OCI-M1 (cell line): ENCODE measurements around the gene NCAPH2.

ENCODE experiments used
- DNase-seq: peaks from one replicate; lab custom pipeline; 2025; lab: John Stamatoyannopoulos, UW

NCAPH2 gene

DNA sequence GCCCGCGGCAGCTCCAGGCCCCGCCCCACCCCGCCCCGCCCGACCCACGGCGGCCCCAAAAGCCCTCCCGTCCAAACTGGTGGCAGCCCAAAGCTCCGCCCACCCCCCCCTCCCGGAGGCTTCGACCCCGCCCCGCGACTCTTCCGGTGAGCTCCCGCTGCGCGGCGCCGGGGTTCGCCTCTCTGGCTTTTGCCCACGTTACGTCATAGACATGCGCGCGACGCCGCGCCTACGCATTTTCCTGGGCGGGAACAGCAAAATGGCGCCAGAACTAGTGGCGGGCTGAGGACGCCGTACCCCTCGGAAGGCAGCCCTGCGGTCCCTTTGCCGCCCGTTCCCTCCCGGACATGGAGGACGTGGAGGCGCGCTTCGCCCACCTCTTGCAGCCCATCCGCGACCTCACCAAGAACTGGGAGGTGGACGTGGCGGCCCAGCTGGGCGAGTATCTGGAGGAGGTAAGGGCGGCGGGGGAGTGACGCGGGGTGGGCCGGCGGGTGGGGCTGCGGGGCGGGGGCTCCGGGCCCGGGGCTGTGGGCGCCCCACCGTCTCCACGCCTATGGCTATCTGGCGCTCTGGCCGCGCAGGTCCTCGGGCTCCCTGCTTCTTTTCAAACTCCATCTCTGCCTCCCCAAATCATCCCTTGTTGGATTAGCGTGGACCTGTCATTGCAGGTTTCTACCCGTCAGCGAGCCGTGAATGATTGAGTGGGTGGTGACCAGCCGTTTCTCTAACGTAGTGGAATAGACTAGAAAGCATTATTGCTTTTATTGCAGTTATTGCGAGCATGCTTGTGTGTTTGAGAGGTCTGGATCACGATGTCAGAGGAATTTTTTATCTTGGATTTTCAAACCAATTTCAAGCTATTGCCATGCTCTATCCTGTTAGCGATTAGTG, at the start of gene NCAPH2:
Gene NCAPH2, plus strand, starts transcription at position 234 of the 894 bp plus-strand sequence. Its CDS starts 114 bp downstream, at position 348.
- peak; percentile 97 for DNase-seq

DNA sequence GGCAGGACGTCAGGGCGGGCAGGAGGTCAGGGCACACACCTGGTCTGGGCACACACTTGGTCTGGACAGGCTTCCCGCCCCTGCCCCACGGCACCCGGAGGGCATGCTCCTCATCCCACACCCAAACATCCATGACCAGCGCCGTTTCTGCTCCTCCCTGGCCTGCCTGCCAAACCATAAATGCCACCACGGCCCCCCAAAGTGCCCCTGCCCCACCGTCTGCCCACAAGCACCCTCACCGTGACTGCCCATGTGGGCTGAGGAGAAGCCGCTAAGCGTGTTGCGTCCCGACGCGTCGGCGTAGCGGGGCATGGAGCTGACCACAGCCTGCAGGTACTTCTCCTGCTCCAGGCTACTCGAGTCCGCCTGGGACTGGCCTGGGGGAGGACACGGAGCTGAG, 49.0 kb upstream of the NCAPH2 start:
- no peak for DNase-seq

DNA sequence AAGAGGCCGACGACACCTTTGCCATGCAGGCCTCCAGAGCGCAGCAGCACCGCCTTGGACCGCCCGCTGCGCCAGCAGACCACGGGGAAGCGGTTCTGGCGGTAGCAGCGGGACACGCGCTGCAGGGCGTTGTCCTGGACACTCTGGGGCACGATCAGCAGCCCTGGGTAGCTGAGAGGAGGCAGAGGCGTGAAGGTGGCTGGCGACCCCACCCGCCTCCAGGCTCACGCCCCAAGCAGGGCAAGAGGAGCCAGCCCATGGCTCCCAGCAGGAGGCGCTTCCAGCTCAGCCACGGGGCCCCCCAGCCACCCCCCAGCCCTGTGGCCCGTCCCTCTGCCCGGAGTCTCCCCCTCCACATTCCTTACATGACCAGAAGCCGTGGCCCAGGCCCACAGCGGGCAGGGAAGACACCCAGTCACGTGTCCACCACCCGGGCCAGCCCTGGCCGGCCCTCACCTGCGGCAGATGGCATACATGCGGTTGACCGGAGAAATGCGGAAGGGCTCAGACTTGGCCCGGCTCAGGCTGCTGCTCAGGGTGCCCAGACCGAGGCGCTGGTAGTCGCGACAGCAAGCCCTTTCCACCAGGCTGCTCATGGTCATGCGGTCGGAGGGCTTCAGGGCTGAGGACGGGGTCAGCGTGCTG, 48.4 kb upstream of the NCAPH2 start:
- no peak for DNase-seq

DNA sequence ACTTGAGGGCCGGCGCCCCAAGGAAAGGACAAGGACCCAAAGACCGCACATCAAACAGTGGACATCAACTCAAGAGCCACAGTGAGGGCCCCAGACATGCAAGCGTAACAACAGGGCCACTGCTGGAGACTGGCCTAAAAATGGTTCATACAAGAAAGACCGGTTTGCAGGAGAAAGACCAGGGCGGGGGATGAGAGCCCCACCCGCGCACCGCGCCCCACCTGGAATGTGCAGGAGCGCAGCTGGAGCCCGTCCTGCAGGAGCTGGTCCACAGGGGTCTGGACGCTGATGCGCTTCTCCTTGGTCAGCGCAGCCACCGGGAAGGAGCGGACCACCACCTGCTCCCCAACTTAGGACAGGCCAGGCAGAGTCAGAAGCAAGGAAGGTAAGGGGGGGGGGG, 47.1 kb upstream of the NCAPH2 start:
- DNase-seq: no peak

DNA sequence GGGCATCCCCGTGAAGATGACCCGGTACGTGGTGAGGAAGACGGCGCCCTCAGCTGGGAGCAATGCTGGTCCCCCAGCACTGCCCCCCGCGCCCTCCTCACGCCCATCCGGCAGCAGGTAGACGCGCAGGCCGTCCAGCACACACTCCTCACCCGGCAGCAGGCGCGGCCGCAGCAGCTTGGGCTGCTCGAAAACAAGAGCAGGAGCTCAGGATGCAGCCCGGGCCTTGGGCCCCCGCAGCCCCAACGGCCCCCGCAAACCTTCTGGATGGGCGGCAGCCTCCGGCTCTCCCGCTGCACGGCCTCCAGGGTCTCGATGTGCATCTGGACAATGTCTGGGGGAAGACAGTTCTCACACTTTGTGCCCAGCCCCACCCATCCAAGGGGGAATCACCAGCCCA, 46.5 kb upstream of the NCAPH2 start:
- no peak for DNase-seq

DNA sequence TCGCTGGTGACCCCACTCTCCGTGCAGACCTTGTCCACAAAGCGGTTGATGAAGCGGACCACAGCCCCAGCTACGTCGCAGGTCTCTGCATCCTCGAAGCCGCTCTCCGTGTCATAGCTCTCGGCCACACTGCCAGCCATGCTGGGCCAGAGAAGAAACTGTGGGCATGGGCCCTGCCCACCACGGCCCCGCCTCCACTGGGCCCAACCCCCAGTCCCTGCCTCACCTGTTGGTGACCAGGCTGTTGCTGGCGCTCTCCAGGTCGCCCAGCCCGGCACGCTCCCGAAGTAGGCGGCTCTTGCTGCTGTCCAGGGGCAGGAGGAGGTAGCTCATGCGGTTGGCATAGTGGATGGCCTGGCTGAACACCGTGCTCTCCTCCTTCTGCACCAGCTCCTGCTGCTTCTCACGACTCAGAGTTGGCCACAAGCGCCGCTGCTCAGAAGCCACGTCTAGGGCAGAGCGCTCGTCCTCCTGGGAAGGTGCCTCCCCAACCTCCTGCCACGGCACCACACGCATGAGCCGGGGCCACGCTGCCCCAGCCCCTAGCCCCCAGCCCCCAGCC, 46.0 kb upstream of the NCAPH2 start:
- DNase-seq: no peak

- DNase-seq: no peak
Measured at GRCh38 chr22:50463188-50463900, 44.7 kb upstream of the NCAPH2 start.

- DNase-seq: no peak
Measured at GRCh38 chr22:50464451-50464850, 43.6 kb upstream of the NCAPH2 start.

- no peak for DNase-seq
Measured at GRCh38 chr22:50465066-50465930, 42.7 kb upstream of the NCAPH2 start.

- no peak for DNase-seq
Measured at GRCh38 chr22:50467341-50467740, 40.7 kb upstream of the NCAPH2 start.

DNA sequence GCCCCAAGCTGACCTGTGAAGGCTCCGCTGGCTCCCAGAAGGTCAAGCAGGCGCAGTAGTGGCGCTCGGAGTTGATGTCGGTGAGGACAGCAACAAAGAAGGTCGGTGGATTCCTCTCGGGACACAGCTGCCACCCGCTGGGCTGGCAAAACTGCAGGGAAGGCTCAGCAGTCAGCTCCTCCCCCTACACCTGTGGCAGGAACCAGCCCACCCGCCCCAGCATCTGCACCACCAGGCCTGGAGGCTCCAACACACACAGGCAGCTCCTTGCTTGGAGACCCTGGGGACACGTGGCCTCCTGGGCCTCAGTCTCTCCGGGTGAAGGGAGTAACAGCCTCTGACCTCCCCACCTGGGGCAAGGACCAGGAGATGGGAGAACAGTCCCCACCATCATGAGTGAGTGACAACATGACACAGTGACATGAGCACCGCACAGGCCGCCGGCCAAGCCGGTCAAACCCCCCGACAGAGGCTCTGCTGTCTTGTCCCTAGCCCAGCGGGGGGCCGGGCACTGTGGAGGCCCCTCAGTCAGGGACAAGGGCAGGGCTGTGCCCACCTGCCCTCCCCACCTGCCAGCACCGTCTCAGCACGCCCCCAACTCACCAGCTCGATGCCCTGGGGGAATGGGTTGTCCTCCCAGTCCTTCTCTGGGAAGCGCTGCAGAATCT, 40.1 kb upstream of the NCAPH2 start:
- DNase-seq: no peak

DNA sequence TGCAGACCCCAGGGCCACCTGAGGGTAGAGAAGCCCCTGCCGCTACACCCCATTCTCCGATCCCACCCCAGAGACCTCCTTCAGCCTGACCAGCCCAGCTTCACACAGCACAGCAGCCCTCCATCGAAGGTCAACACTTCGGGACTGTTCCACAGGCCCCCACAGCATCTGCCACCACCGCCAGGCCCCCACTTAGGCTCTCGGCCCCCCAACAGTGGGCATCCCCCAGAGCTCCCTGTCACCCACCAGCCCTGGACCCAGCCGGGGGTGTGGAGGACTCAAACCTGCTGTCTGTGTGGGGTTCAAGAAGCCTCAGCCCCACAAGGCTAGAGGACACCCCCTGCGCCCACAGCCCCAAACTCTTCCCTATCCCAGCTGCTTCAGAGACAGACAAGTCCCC, 39.4 kb upstream of the NCAPH2 start:
- DNase-seq: no peak

- DNase-seq: peak; percentile 37
Measured at GRCh38 chr22:50469377-50470305, 38.4 kb upstream of the NCAPH2 start.

- DNase-seq: no peak
Measured at GRCh38 chr22:50470491-50470890, 37.5 kb upstream of the NCAPH2 start.

- DNase-seq: no peak
Measured at GRCh38 chr22:50471197-50471847, 36.7 kb upstream of the NCAPH2 start.

DNA sequence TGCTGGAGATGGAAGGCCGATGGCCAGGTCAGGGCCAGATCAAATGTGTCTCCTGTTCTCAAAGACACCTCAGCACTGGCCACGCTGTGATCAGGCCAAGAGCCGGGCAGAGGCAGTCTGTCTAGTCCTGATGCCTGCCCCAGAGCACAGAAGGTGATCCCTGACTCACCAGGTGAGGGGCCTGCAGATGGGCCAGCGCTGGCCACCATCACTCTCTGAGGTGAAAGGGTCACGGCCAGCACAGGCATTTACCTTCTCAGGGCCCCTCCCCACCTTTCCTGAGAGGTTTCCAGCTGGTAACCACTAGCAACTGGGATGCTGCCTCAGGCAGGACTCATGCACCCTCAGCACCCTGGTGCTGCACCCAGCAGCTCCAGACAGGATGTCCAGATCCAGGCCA, 36.1 kb upstream of the NCAPH2 start:
- no peak for DNase-seq

- DNase-seq: peak; percentile 15
Measured at GRCh38 chr22:50473088-50473487, 34.9 kb upstream of the NCAPH2 start.

DNA sequence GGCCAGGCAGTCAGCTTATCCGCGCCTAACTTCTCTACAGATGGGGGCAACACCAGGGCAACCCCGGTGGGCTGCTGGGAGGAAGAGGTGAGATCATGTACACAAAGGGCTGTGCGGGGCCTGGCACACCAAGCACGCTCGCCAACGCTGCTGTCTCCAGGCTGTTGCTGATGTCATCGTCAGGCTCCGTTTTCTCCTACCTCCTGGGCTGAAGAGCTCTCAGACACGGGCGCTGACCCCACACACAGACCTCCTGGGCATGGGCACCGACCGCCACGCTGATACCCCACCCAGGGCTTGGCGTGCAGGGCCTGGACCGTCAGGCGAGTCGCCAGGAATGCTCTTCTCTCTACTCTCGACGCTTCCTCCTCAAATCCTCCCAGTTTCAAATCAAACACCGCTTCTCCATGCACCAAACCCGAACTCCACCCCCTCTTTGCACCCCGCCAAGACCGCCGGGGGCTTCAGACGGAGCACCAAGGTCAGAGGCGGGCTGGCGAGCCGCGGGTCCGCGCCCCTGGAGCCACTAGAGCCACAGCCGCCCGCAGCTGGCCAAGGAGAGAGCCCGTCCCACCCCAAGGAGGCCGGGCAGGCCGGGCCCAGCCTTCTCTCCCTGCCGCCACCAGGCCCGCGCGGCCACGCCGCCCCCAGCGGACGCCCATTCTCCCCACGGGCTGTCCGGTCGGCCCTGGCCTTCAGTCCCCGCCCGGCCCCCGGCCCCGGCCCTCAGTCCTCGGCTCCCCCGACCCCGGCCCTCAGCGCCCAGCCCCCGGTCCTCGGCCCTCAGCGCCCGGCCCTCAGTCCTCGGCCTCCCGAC, 34.0 kb upstream of the NCAPH2 start:
- DNase-seq: no peak
